Measurements from ENCODE around the gene ESRRG.

The ESRRG gene

DNA sequence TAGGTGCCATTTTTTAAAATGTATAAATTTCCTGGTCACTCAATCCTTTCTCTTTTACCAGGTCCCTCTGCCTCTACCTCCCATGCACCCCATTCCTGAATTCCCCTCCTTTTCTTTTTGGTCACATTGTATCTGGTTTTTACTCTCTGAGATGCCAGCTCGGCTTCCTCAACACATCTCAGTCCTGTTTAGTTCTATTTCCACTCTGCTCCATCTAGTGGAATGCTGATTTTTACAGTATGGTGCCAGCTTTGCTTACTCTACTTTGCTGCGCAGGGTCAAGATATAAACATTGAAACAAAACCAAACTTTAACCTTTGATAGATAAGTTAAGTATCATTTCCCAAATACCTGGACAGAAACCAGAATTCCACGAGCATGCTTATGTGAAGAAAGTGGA is 96.0 kb downstream of the ESRRG start:
- DNase-seq (ENCODE audit: low spot score), result no peak

- no peak for DNase-seq (ENCODE audit: low spot score)
Measured at GRCh38 chr1:216626394-216627067, 96.7 kb downstream of the ESRRG start.

DNA sequence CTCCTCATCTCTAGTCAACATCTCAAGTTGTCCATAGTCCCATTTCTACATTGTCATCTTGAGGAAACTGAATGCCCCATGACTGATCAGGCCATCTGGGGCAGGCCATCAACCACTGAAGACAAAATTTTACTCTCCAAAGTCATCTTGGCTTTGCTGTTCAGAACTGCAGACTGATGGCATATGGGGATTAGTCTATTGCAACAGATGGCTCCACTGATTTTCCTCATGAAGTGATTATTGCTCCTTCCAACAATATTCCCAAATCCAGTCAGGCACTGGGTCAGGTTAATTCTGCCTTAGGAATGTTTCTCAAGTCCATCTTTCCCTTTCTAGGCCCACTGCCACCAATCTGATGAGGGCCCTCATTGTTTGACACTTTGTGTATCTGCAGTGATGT is 101.7 kb downstream of the ESRRG start:
- no peak for DNase-seq (ENCODE audit: low spot score)

GRCh38 chr1:216617081-216617875 is 106.0 kb downstream of the ESRRG start:
- no peak for DNase-seq (ENCODE audit: low spot score)

DNA sequence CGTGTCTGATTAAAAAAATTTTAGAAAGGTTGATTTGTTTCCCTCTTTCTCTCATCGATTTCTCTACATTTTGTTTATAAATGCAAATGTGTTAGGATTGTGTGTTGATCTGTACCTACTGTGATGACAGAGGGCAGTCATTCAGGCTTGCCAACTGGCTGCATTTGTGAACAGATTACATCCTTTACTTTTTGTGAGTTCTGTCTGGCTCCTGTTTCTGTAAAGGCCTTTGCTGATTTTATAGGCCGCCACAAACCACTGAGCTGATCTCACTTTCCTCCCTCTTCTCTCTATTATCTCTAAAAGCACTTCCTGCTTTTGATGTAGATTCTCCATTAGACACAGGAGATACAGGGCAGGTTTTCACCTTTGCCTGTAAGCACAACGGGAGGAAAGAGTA is 106.8 kb downstream of the ESRRG start:
- DNase-seq (ENCODE audit: low spot score), result no peak

- no peak for DNase-seq (ENCODE audit: low spot score)
Measured at GRCh38 chr1:216614011-216614934, 109.0 kb downstream of the ESRRG start.

DNA sequence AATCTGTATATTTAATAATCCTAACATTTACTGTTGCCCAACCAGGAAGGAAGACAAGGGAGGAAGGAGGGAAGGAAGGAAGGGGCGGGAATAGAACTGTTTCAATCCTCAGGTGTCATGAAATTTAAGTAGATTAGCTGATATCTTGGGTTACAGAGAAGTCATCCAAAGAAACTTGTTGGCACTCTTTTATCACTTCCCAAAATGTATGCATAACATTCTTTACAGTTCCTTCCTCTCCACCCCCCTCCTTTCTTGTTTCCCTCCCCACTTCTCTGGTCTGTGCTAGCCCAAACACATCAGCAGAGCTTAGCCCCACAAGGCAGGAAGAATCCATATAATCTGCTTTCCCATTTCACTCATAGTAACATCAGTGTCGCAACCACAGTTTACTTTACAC is 110.9 kb downstream of the ESRRG start:
- DNase-seq (ENCODE audit: low spot score), result no peak

GRCh38 chr1:216607067-216607697 is 116.0 kb downstream of the ESRRG start:
- no peak for DNase-seq (ENCODE audit: low spot score)

DNA sequence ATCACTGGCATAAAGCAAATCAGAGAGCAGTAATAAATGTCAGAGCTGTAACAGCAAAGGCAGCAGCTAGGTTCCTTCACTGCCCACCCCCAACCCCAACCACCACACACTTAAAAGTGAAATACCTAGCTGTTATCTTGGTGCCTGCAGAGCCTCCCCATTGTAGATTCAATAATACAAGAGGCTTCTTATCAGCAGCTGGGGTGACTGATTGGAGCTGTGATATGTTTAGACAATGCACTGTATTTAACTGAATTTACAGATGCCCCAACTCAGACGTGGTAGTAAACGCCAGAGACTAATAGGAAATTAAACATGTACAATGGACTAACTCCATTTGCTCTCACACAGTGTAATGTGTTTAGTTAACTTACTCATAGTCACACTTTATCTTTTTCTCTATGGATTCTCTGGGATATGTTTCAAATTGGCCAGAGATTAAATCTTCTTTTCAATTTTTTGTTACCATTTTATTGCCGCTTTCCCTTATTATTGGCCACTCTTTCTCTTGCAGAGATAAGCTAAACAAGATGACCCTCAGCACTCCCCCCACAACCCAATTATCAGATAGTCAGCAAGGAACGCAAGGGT is 117.1 kb downstream of the ESRRG start:
- no peak for DNase-seq (ENCODE audit: low spot score)

DNA sequence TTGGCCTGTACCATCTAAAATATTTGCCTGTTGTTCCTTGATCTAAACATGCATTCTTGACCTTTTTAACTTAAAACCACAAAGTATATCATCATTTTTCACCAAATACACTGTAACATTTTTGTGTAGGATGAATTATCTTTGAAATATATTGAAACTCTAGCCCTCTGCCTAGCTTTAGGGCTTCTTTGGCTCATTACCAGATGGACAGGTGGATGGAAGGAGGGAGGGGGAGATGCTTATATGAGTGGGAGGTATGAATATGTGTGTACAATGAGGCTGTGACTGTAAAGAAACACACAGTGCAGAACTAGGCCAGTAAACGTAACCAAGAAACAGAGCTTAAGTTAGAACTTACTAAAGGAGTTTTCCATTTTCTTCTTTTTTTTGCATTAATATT is 118.5 kb downstream of the ESRRG start:
- DNase-seq (ENCODE audit: low spot score), result no peak

- DNase-seq (ENCODE audit: low spot score), result peak; percentile 10
Measured at GRCh38 chr1:216600730-216601609, 122.3 kb downstream of the ESRRG start.

DNA sequence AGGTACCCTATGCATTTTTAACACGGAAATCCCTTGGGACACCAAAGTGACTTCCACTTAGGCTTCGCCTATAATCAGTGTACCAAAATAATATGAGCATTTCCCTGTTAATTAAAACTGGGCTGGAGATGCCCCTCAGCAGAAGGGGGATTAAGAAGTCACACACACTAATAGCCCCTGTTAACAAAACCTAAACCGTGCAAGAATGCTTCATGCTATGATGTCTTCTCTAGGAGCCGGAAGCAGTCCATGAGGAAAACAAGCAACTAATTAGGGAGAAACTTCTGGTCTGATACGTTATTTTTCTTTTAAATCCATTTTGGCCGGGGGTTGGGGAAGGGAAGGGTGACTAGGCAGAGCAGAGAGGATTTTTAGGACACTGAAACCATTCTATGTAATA is 123.4 kb downstream of the ESRRG start:
- no peak for DNase-seq (ENCODE audit: low spot score)

GRCh38 chr1:216598448-216598847 is 124.8 kb downstream of the ESRRG start:
- no peak for DNase-seq (ENCODE audit: low spot score)

- no peak for DNase-seq (ENCODE audit: low spot score)
Measured at GRCh38 chr1:216596281-216596862, 126.9 kb downstream of the ESRRG start.

DNA sequence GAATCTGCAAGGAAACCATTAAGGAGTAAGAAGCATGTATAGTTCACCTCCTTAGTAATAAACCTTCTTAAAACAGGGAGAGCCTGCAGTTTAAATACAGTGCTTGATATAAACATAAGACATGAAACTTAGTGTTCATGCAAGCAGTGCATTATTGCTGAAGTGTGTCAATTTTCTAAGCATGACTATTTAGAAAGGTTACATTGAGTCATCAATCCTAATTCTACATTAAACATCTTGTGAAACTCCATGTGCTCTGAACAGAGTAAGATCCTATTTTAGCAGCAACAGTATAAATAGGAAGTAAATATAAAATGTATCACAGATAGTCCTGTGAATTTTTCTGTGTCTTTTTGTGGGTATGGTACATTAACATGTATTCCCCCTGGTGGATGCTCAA is 135.5 kb downstream of the ESRRG start:
- DNase-seq (ENCODE audit: low spot score), result no peak

DNA sequence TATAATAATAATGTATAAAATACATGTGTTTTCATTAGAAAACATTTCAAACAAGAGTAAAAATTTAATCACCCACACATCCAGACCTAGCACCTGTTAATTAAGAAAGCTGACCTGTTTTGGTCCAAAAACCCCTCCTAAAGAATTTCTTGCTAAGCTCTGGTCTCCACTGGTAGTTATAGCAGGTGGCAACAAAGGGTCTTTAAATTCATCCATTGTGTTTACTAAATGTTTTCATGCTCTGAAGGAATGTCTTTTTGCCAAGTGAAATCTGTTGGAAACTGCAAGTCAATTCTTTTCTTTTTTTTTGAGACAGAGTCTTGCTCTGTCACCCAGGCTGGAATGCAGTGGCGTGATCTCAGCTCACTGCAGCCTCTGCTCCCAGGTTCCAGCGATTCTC is 141.1 kb downstream of the ESRRG start:
- no peak for DNase-seq (ENCODE audit: low spot score)

- DNase-seq (ENCODE audit: low spot score), result no peak
Measured at GRCh38 chr1:216580538-216581057, 142.6 kb downstream of the ESRRG start.

- DNase-seq (ENCODE audit: low spot score), result no peak
Measured at GRCh38 chr1:216576234-216576937, 146.8 kb downstream of the ESRRG start.

DNA sequence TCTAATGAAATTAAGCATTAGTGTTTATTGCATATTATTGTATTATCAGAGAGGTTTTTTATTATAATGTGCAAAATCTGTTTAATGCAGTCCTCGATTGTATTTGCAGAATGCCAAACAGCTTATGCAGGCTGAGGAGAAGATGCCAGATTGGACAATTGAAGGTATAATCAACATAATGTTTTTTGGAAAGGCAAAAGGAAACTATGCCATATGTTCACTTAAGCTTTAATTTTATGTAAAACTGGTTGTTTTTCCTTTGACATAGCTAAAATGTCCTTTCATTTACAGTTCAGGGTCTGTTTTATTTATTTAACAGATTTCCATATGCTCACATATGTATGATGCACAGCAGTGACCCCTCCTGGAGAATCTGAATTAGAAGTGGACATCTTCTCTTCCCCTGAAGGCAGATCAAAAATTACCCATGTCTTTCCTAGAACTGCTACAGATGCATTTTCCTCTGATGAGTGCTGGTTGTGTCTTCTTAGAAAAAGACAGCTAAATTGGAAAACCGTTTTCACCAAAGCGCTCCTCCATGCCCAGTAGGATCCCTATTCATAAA is 156.5 kb downstream of the ESRRG start:
- DNase-seq (ENCODE audit: low spot score), result no peak

Data from LoVo (cell line).